Measurements from ENCODE around the gene VRK2.

The VRK2 gene

GRCh38 chr2:58055033-58055786 lies 8.6 kb downstream of the VRK2 start:
- H3K4me1 ChIP-seq (ENCODE audit: control insufficient read depth in 1 of 2, insufficient read depth in 2 of 2, low read length in 2 of 2): no peaks in the 10 kb centered on the region
- no peak overlapping the region for H3K27ac ChIP-seq (ENCODE audit: low read length)
- no peaks in the 10 kb centered on the region for H3K9me3 ChIP-seq (ENCODE audit: control insufficient read depth in 1 of 2, low read length in 2 of 2)
- peaks cover 0 to 4% of the 10 kb centered on the region in 2 donors for H3K36me3 ChIP-seq (ENCODE audit: control insufficient read depth in 1 of 2, insufficient read depth in 2 of 2, low read length in 2 of 2)
- no peak overlapping the region for H3K4me3 ChIP-seq (ENCODE audit: low read depth in 1 of 2, low read length in 2 of 2)
- no peaks in the 10 kb centered on the region for H3K27me3 ChIP-seq (ENCODE audit: low read depth, low read length)

GRCh38 chr2:58056192-58056916 lies 9.7 kb downstream of the VRK2 start:
- H3K36me3 ChIP-seq (ENCODE audit: control insufficient read depth in 1 of 2, insufficient read depth in 2 of 2, low read length in 2 of 2): peaks cover 0 to 4% of the 10 kb centered on the region in 2 donors
- H3K4me1 ChIP-seq (ENCODE audit: control insufficient read depth in 1 of 2, insufficient read depth in 2 of 2, low read length in 2 of 2): no peaks in the 10 kb centered on the region
- H3K27ac ChIP-seq (ENCODE audit: low read length): no peak overlapping the region

GRCh38 chr2:58057707-58058530 lies 11.3 kb downstream of the VRK2 start:
- Histone ChIP-seq H3K27ac (ENCODE audit: low read length) (no peak overlapping the region), H3K27me3 (ENCODE audit: low read depth, low read length) (no peaks in the 10 kb centered on the region), H3K4me1 (ENCODE audit: control insufficient read depth in 1 of 2, insufficient read depth in 2 of 2, low read length in 2 of 2) (no peaks in the 10 kb centered on the region), H3K9me3 (ENCODE audit: control insufficient read depth in 1 of 2, low read length in 2 of 2) (no peaks in the 10 kb centered on the region), H3K4me3 (ENCODE audit: low read depth in 1 of 2, low read length in 2 of 2) (no peak overlapping the region), H3K36me3 (ENCODE audit: control insufficient read depth in 1 of 2, insufficient read depth in 2 of 2, low read length in 2 of 2) (peaks cover 0 to 6% of the 10 kb centered on the region in 2 donors)

More at GRCh38 chr2:58056192-58056916, 9.7 kb downstream of the VRK2 start:
- Histone ChIP-seq H3K4me3 (ENCODE audit: low read depth in 1 of 2, low read length in 2 of 2) (no peak overlapping the region), H3K9me3 (ENCODE audit: control insufficient read depth in 1 of 2, low read length in 2 of 2) (no peaks in the 10 kb centered on the region), H3K27me3 (ENCODE audit: low read depth, low read length) (no peaks in the 10 kb centered on the region)

GRCh38 chr2:58063641-58064040 lies 17.0 kb downstream of the VRK2 start:
- no peaks in the 10 kb centered on the region for H3K9me3 ChIP-seq (ENCODE audit: control insufficient read depth in 1 of 2, low read length in 2 of 2)
- H3K36me3 ChIP-seq (ENCODE audit: control insufficient read depth in 1 of 2, insufficient read depth in 2 of 2, low read length in 2 of 2): peaks cover 0 to 5% of the 10 kb centered on the region in 2 donors
- no peak overlapping the region for H3K27ac ChIP-seq (ENCODE audit: low read length)
- H3K4me3 ChIP-seq (ENCODE audit: low read depth in 1 of 2, low read length in 2 of 2): no peak overlapping the region
- H3K4me1 ChIP-seq (ENCODE audit: control insufficient read depth in 1 of 2, insufficient read depth in 2 of 2, low read length in 2 of 2): no peaks in the 10 kb centered on the region
- H3K27me3 ChIP-seq (ENCODE audit: low read depth, low read length): no peaks in the 10 kb centered on the region

- Histone ChIP-seq H3K36me3 (ENCODE audit: control insufficient read depth in 1 of 2, insufficient read depth in 2 of 2, low read length in 2 of 2) (peaks cover 0 to 5% of the 10 kb centered on the region in 2 donors), H3K27me3 (ENCODE audit: low read depth, low read length) (no peaks in the 10 kb centered on the region), H3K27ac (ENCODE audit: low read length) (no peak overlapping the region), H3K9me3 (ENCODE audit: control insufficient read depth in 1 of 2, low read length in 2 of 2) (no peaks in the 10 kb centered on the region), H3K4me3 (ENCODE audit: low read depth in 1 of 2, low read length in 2 of 2) (no peak overlapping the region), H3K4me1 (ENCODE audit: control insufficient read depth in 1 of 2, insufficient read depth in 2 of 2, low read length in 2 of 2) (no peaks in the 10 kb centered on the region)
Observed at GRCh38 chr2:58064086-58064485, 17.5 kb downstream of the VRK2 start.

- no peaks in the 10 kb centered on the region for H3K4me1 ChIP-seq (ENCODE audit: control insufficient read depth in 1 of 2, insufficient read depth in 2 of 2, low read length in 2 of 2)
- no peak overlapping the region for H3K4me3 ChIP-seq (ENCODE audit: low read depth in 1 of 2, low read length in 2 of 2)
- H3K27me3 ChIP-seq (ENCODE audit: low read depth, low read length): no peaks in the 10 kb centered on the region
- no peak overlapping the region for H3K27ac ChIP-seq (ENCODE audit: low read length)
- no peaks in the 10 kb centered on the region for H3K9me3 ChIP-seq (ENCODE audit: control insufficient read depth in 1 of 2, low read length in 2 of 2)
- H3K36me3 ChIP-seq (ENCODE audit: control insufficient read depth in 1 of 2, insufficient read depth in 2 of 2, low read length in 2 of 2): peaks cover 0 to 5% of the 10 kb centered on the region in 2 donors
Observed at GRCh38 chr2:58065248-58065647, 18.6 kb downstream of the VRK2 start.

GRCh38 chr2:58067001-58067400 lies 20.4 kb downstream of the VRK2 start:
- Histone ChIP-seq H3K27ac (ENCODE audit: low read length) (no peak overlapping the region), H3K27me3 (ENCODE audit: low read depth, low read length) (no peaks in the 10 kb centered on the region), H3K4me1 (ENCODE audit: control insufficient read depth in 1 of 2, insufficient read depth in 2 of 2, low read length in 2 of 2) (no peaks in the 10 kb centered on the region), H3K36me3 (ENCODE audit: control insufficient read depth in 1 of 2, insufficient read depth in 2 of 2, low read length in 2 of 2) (peaks cover 0 to 5% of the 10 kb centered on the region in 2 donors), H3K4me3 (ENCODE audit: low read depth in 1 of 2, low read length in 2 of 2) (no peak overlapping the region), H3K9me3 (ENCODE audit: control insufficient read depth in 1 of 2, low read length in 2 of 2) (peaks cover 0 to 4% of the 10 kb centered on the region in 2 donors)

GRCh38 chr2:58070765-58071164 lies 24.2 kb downstream of the VRK2 start:
- no peak overlapping the region for H3K27ac ChIP-seq (ENCODE audit: low read length)
- H3K4me3 ChIP-seq (ENCODE audit: low read depth in 1 of 2, low read length in 2 of 2): no peak overlapping the region
- peaks cover 0 to 4% of the 10 kb centered on the region in 2 donors for H3K9me3 ChIP-seq (ENCODE audit: control insufficient read depth in 1 of 2, low read length in 2 of 2)
- H3K4me1 ChIP-seq (ENCODE audit: control insufficient read depth in 1 of 2, insufficient read depth in 2 of 2, low read length in 2 of 2): no peaks in the 10 kb centered on the region
- peaks cover 0 to 3% of the 10 kb centered on the region in 2 donors for H3K36me3 ChIP-seq (ENCODE audit: control insufficient read depth in 1 of 2, insufficient read depth in 2 of 2, low read length in 2 of 2)
- no peaks in the 10 kb centered on the region for H3K27me3 ChIP-seq (ENCODE audit: low read depth, low read length)

GRCh38 chr2:58072102-58072501 lies 25.5 kb downstream of the VRK2 start:
- H3K27ac ChIP-seq (ENCODE audit: low read length): no peak overlapping the region
- H3K36me3 ChIP-seq (ENCODE audit: control insufficient read depth in 1 of 2, insufficient read depth in 2 of 2, low read length in 2 of 2): no peaks in the 10 kb centered on the region
- no peaks in the 10 kb centered on the region for H3K4me1 ChIP-seq (ENCODE audit: control insufficient read depth in 1 of 2, insufficient read depth in 2 of 2, low read length in 2 of 2)
- H3K27me3 ChIP-seq (ENCODE audit: low read depth, low read length): no peaks in the 10 kb centered on the region
- no peak overlapping the region for H3K4me3 ChIP-seq (ENCODE audit: low read depth in 1 of 2, low read length in 2 of 2)
- peaks cover 0 to 4% of the 10 kb centered on the region in 2 donors for H3K9me3 ChIP-seq (ENCODE audit: control insufficient read depth in 1 of 2, low read length in 2 of 2)

GRCh38 chr2:58073008-58073407 lies 26.4 kb downstream of the VRK2 start:
- Histone ChIP-seq H3K27ac (ENCODE audit: low read length) (no peak overlapping the region), H3K4me3 (ENCODE audit: low read depth in 1 of 2, low read length in 2 of 2) (no peak overlapping the region), H3K27me3 (ENCODE audit: low read depth, low read length) (no peaks in the 10 kb centered on the region), H3K9me3 (ENCODE audit: control insufficient read depth in 1 of 2, low read length in 2 of 2) (peaks cover 0 to 4% of the 10 kb centered on the region in 2 donors), H3K36me3 (ENCODE audit: control insufficient read depth in 1 of 2, insufficient read depth in 2 of 2, low read length in 2 of 2) (no peaks in the 10 kb centered on the region), H3K4me1 (ENCODE audit: control insufficient read depth in 1 of 2, insufficient read depth in 2 of 2, low read length in 2 of 2) (no peaks in the 10 kb centered on the region)

GRCh38 chr2:58073751-58074150 lies 27.1 kb downstream of the VRK2 start:
- Histone ChIP-seq H3K27ac (ENCODE audit: low read length) (no peak overlapping the region), H3K36me3 (ENCODE audit: control insufficient read depth in 1 of 2, insufficient read depth in 2 of 2, low read length in 2 of 2) (no peaks in the 10 kb centered on the region), H3K27me3 (ENCODE audit: low read depth, low read length) (no peaks in the 10 kb centered on the region), H3K4me3 (ENCODE audit: low read depth in 1 of 2, low read length in 2 of 2) (no peak overlapping the region), H3K9me3 (ENCODE audit: control insufficient read depth in 1 of 2, low read length in 2 of 2) (peaks cover 0 to 4% of the 10 kb centered on the region in 2 donors), H3K4me1 (ENCODE audit: control insufficient read depth in 1 of 2, insufficient read depth in 2 of 2, low read length in 2 of 2) (no peaks in the 10 kb centered on the region)
